ENCODE measurements around the gene ADA.

- TF ChIP-seq POLR2AphosphoS5 (IDR thresholded peaks at IDR 0.05) (peak; percentile 3), CTCF (IDR thresholded peaks at IDR 0.05; ENCODE audit: poor library complexity, severe bottlenecking) (no peak), RAD21 (conservative IDR thresholded peaks at IDR 0.05) (no peak), EZH2 (IDR thresholded peaks at IDR 0.05; ENCODE audit: borderline replicate concordance, insufficient read depth, low read length, poor library complexity, severe bottlenecking) (no peak), EP300 (conservative IDR thresholded peaks at IDR 0.05; ENCODE audit: poor library complexity, severe bottlenecking) (no peak), TAF1 (IDR thresholded peaks at IDR 0.05; ENCODE audit: low read depth) (no peak)
- TF ChIP-seq, protein P1, sequence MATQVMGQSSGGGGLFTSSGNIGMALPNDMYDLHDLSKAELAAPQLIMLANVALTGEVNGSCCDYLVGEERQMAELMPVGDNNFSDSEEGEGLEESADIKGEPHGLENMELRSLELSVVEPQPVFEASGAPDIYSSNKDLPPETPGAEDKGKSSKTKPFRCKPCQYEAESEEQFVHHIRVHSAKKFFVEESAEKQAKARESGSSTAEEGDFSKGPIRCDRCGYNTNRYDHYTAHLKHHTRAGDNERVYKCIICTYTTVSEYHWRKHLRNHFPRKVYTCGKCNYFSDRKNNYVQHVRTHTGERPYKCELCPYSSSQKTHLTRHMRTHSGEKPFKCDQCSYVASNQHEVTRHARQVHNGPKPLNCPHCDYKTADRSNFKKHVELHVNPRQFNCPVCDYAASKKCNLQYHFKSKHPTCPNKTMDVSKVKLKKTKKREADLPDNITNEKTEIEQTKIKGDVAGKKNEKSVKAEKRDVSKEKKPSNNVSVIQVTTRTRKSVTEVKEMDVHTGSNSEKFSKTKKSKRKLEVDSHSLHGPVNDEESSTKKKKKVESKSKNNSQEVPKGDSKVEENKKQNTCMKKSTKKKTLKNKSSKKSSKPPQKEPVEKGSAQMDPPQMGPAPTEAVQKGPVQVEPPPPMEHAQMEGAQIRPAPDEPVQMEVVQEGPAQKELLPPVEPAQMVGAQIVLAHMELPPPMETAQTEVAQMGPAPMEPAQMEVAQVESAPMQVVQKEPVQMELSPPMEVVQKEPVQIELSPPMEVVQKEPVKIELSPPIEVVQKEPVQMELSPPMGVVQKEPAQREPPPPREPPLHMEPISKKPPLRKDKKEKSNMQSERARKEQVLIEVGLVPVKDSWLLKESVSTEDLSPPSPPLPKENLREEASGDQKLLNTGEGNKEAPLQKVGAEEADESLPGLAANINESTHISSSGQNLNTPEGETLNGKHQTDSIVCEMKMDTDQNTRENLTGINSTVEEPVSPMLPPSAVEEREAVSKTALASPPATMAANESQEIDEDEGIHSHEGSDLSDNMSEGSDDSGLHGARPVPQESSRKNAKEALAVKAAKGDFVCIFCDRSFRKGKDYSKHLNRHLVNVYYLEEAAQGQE (IDR thresholded peaks at IDR 0.05; ENCODE audit: borderline replicate concordance) = no peak
These were observed 26.1 kb downstream of the ADA start for GRCh38 chr20:44625361-44625760.

Measured in neural cell (in vitro differentiated cells).